GM23338 (cell line): ENCODE results near the gene EEPD1. TPM values are rescaled to one million over a fixed set of nuclear protein-coding genes. Genes with fewer than 3 reads are reported as not detected.

Experiments used
- ATAC-seq: fragments of 200-7000 bp; cut with Tn5 transposase; 3 replicates; pipeline ENCODE4 v1.9.1; 2020
- DNase-seq: peaks from one replicate; pipeline ENCODE4 v3.0.0-alpha.2; 2015; ENCODE audit warnings: low spot score
- H2AFZ ChIP-seq: fragments of 200-600 bp; sonication (generic); 2 replicates; pipeline ENCODE4 v1.8.0; 2016; ENCODE audit warnings: antibody characterized with exemption, mild to moderate bottlenecking, moderate library complexity
- H3F3A ChIP-seq: fragments of 200-600 bp; sonication (generic); replicated peaks from 2 replicates; pipeline ENCODE4 v1.8.0; 2017; ENCODE audit warnings: antibody characterized with exemption, mixed run types, low read depth
- H3K27ac ChIP-seq: fragments of 200-600 bp; sonication (generic); 2 replicates; pipeline ENCODE4 v1.6.1; 2016; ENCODE audit warnings: low read depth
- H3K27me3 ChIP-seq: fragments of 200-600 bp; sonication (generic); 2 replicates; pipeline ENCODE4 v1.8.0; 2016; ENCODE audit warnings: mild to moderate bottlenecking, mixed run types, moderate library complexity; ENCODE audit not compliant: insufficient read depth
- H3K36me3 ChIP-seq: fragments of 200-600 bp; sonication (generic); 2 replicates; pipeline ENCODE4 v1.8.0; 2016; ENCODE audit warnings: mild to moderate bottlenecking; ENCODE audit not compliant: insufficient read depth
- H3K4me1 ChIP-seq: fragments of 200-600 bp; sonication (generic); 2 replicates; pipeline ENCODE4 v1.8.0; 2016; ENCODE audit warnings: mild to moderate bottlenecking, moderate library complexity; ENCODE audit not compliant: insufficient read depth
- H3K4me2 ChIP-seq: fragments of 200-600 bp; sonication (generic); 2 replicates; pipeline ENCODE4 v1.7.1; 2017; ENCODE audit warnings: mixed run types
- H3K4me3 ChIP-seq: fragments of 200-600 bp; sonication (generic); 2 replicates; pipeline ENCODE4 v1.6.1; 2016; ENCODE audit warnings: mixed run types
- H3K79me2 ChIP-seq: fragments of 200-600 bp; sonication (generic); replicated peaks from 2 replicates; pipeline ENCODE4 v1.8.0; 2017; ENCODE audit warnings: mild to moderate bottlenecking; ENCODE audit not compliant: insufficient read depth
- H3K9me2 ChIP-seq: fragments of 200-600 bp; sonication (generic); 2 replicates; pipeline ENCODE4 v1.8.0; 2017; ENCODE audit not compliant: insufficient read depth
- H4K20me1 ChIP-seq: fragments of 200-600 bp; sonication (generic); replicated peaks from 2 replicates; pipeline ENCODE4 v1.8.0; 2017; ENCODE audit warnings: mild to moderate bottlenecking; ENCODE audit not compliant: insufficient read depth
- H3K27ac Mint-ChIP-seq: 2 replicates; pipeline ENCODE4 v1.8.0; 2020; ENCODE audit warnings: inconsistent platforms, mild to moderate bottlenecking, moderate library complexity, mixed read lengths
- H3K27me3 Mint-ChIP-seq: 3 replicates; pipeline ENCODE4 v1.8.0; 2022; ENCODE audit warnings: low read depth, mild to moderate bottlenecking, moderate library complexity, mixed read lengths, inconsistent platforms; ENCODE audit not compliant: insufficient read depth, poor library complexity
- H3K36me3 Mint-ChIP-seq: 3 replicates; pipeline ENCODE4 v1.8.0; 2021; ENCODE audit warnings: low read depth, mild to moderate bottlenecking, inconsistent platforms, moderate library complexity, mixed read lengths
- H3K4me1 Mint-ChIP-seq: 3 replicates; pipeline ENCODE4 v1.8.0; 2020; ENCODE audit warnings: mild to moderate bottlenecking, inconsistent platforms, mixed read lengths
- H3K4me3 Mint-ChIP-seq: 3 replicates; pipeline ENCODE4 v1.8.0; 2021; ENCODE audit warnings: moderate library complexity, mild to moderate bottlenecking, inconsistent platforms, mixed read lengths
- H3K9me3 Mint-ChIP-seq: 3 replicates; pipeline ENCODE4 v1.8.0; 2020; ENCODE audit warnings: moderate library complexity, mild to moderate bottlenecking, inconsistent platforms, mixed read lengths
- CREB1 ChIP-seq: fragments of 250-450 bp; sonication (Bioruptor Pico); IDR thresholded peaks from 2 replicates; pipeline ENCODE4 v1.5.0; 2020; ENCODE audit warnings: low read depth, mild to moderate bottlenecking, moderate library complexity
- CTCF ChIP-seq, 2 experiments: fragments of 200-600 bp in 1 of 2; sonication (generic) in 1 of 2; conservative IDR thresholded peaks; 2 replicates each; pipeline versions ENCODE4 v1.5.1 to v1.6.1; 2016 to 2017; ENCODE audit warnings: antibody characterized with exemption in 2 of 2, low read depth in 2 of 2, mild to moderate bottlenecking in 2 of 2, moderate library complexity in 1 of 2
- ETS1 ChIP-seq: IDR thresholded peaks from 2 replicates; pipeline ENCODE4 v1.6.1; 2016; ENCODE audit warnings: antibody characterized with exemption
- EZH2 ChIP-seq: fragments of 200-600 bp; sonication (generic); IDR thresholded peaks from one replicate; pipeline ENCODE4 v1.8.0; 2017; ENCODE audit warnings: antibody characterized with exemption, mild to moderate bottlenecking, low read depth; ENCODE audit not compliant: unreplicated experiment
- EZH2phosphoT487 ChIP-seq: fragments of 200-600 bp; sonication (generic); IDR thresholded peaks from one replicate; pipeline ENCODE4 v1.8.1; 2018; ENCODE audit warnings: antibody characterized with exemption; ENCODE audit not compliant: unreplicated experiment
- JUNB ChIP-seq: IDR thresholded peaks from one replicate; pipeline ENCODE4 v1.6.1; 2016; ENCODE audit warnings: antibody characterized with exemption; ENCODE audit not compliant: unreplicated experiment
- NANOG ChIP-seq: IDR thresholded peaks from 2 replicates; pipeline ENCODE4 v1.6.1; 2016; ENCODE audit warnings: antibody characterized with exemption, borderline replicate concordance
- POLR2AphosphoS5 ChIP-seq: IDR thresholded peaks from 2 replicates; pipeline ENCODE4 v1.6.1; 2016; ENCODE audit warnings: antibody characterized with exemption, low read depth
- REST ChIP-seq: IDR thresholded peaks from one replicate; pipeline ENCODE4 v1.6.1; 2018; ENCODE audit warnings: antibody characterized with exemption; ENCODE audit not compliant: unreplicated experiment
- STAT1 ChIP-seq: IDR thresholded peaks from one replicate; pipeline ENCODE4 v1.6.1; 2016; ENCODE audit warnings: antibody characterized with exemption; ENCODE audit not compliant: unreplicated experiment
- ZNF114 ChIP-seq: fragments of 250-450 bp; sonication (Bioruptor Pico); IDR thresholded peaks from 2 replicates; pipeline ENCODE4 v1.5.0; 2020; ENCODE audit warnings: mild to moderate bottlenecking, moderate library complexity
- ZNF331 ChIP-seq: fragments of 250-450 bp; sonication (Bioruptor Pico); IDR thresholded peaks from 2 replicates; pipeline ENCODE4 v1.5.0; 2020; ENCODE audit warnings: low read depth, mild to moderate bottlenecking, moderate library complexity
- ZNF462 ChIP-seq: fragments of 250-450 bp; sonication (Bioruptor Pico); IDR thresholded peaks from 2 replicates; pipeline ENCODE4 v1.5.0; 2020; ENCODE audit warnings: mild to moderate bottlenecking, moderate library complexity
- polyA plus RNA-seq: library from polyadenylated mRNA; unstranded; fragments of >200 nt; fragmentation: Nextera tagmentation; extraction: Ambion mirVana; gene quantifications from 2 replicates; pipeline ENCODE4 v1.2.1, GENCODE V29; 2016
- total RNA-seq: library from RNA; depleted of rRNA; stranded (reverse); fragments of >200 nt; shearing (Covaris generic); gene quantifications from 2 replicates; pipeline ENCODE4 v1.2.3, GENCODE V29; 2014

Gene EEPD1
- total and polyA plus RNA-seq, 2 experiments from 2014 or later, result 4.1 to 17.1 TPM

- Mint-ChIP-seq H3K27ac (no peak overlapping the region), H3K4me1 (peaks cover 47% of the 10 kb centered on the region)
- no peak for ATAC-seq
These were observed 51.1 kb downstream of the EEPD1 start for GRCh38 chr7:36204044-36204663.

More at GRCh38 chr7:36204044-36204663, 51.1 kb downstream of the EEPD1 start:
- H3K36me3 ChIP-seq, result no peaks in the 10 kb centered on the region
- H4K20me1 ChIP-seq, result no peaks in the 10 kb centered on the region
- H3F3A ChIP-seq, result no peaks in the 10 kb centered on the region
- no peak overlapping the region for H3K4me3 ChIP-seq
- H3K4me1 ChIP-seq, result peaks cover 6% of the 10 kb centered on the region; the same call in 1 of the 2 replicates
- peaks cover 2% of the 10 kb centered on the region for H3K27me3 Mint-ChIP-seq
- H2AFZ ChIP-seq, result no peak overlapping the region
- no peak overlapping the region for H3K4me3 Mint-ChIP-seq
- DNase-seq, result no peak
- H3K4me2 ChIP-seq, result no peak overlapping the region
- no peak for TF ChIP-seq STAT1
- no peak for TF ChIP-seq CREB1 (CRISPR knock-in tag)
- TF ChIP-seq JUNB, result no peak
- no peak for TF ChIP-seq ZNF331 (CRISPR knock-in tag)
- TF ChIP-seq ZNF114 (CRISPR knock-in tag), result no peak
- no peak for TF ChIP-seq ZNF462 (CRISPR knock-in tag)
- no peak for TF ChIP-seq ETS1
- TF ChIP-seq CTCF (conservative IDR thresholded peaks at IDR 0.05; ENCODE audit: low read depth in 2 of 2), result no peak
- no peak for TF ChIP-seq EZH2
- TF ChIP-seq REST, result no peak
- TF ChIP-seq NANOG, result no peak
- TF ChIP-seq POLR2AphosphoS5, result no peak
- TF ChIP-seq EZH2phosphoT487, result no peak
- H3K27ac ChIP-seq, result no peak overlapping the region
- H3K27me3 ChIP-seq, result no peaks in the 10 kb centered on the region
- no peaks in the 10 kb centered on the region for H3K9me2 ChIP-seq
- no peaks in the 10 kb centered on the region for H3K36me3 Mint-ChIP-seq
- H3K9me3 Mint-ChIP-seq, result no peaks in the 10 kb centered on the region
- no peaks in the 10 kb centered on the region for H3K79me2 ChIP-seq
